HepG2 (cell line): ENCODE data around the gene HOXC10. TPM values are rescaled to one million over a fixed set of nuclear protein-coding genes. Genes with fewer than 3 reads are reported as not detected.

Experiments
- ATM ChIP-seq: fragments of 450-650 bp; IDR thresholded peaks from 2 replicates; pipeline ENCODE4 v1.7.1; 2017; ENCODE audit warnings: mild to moderate bottlenecking, borderline replicate concordance
- CENPT ChIP-seq: sonication (generic); formaldehyde crosslinking; IDR thresholded peaks from 2 replicates; pipeline ENCODE4 v1.8.0; 2022; ENCODE audit warnings: low read depth, mild to moderate bottlenecking, moderate library complexity, missing genetic modification reagents
- CSRNP2 ChIP-seq: sonication (generic); formaldehyde crosslinking; conservative IDR thresholded peaks from 2 replicates; pipeline ENCODE4 v1.8.0; 2022; ENCODE audit warnings: low read depth, missing genetic modification reagents
- EHMT2 ChIP-seq: fragments of 200-600 bp; sonication (generic); IDR thresholded peaks from 2 replicates; pipeline ENCODE4 v1.7.0; 2017; ENCODE audit warnings: antibody characterized with exemption, low read depth, low read length, borderline replicate concordance
- FOXO4 ChIP-seq: sonication (generic); formaldehyde crosslinking; conservative IDR thresholded peaks from 2 replicates; pipeline ENCODE4 v1.8.1; 2023; ENCODE audit warnings: missing genetic modification reagents
- HNF4A ChIP-seq: sonication (generic); formaldehyde crosslinking; IDR thresholded peaks from 2 replicates; pipeline ENCODE4 v1.4.0; 2020; ENCODE audit warnings: missing genetic modification reagents
- JARID2 ChIP-seq: sonication (generic); formaldehyde crosslinking; IDR thresholded peaks from 2 replicates; pipeline ENCODE4 v1.8.1; 2023; ENCODE audit warnings: missing genetic modification reagents, inconsistent platforms; ENCODE audit not compliant: insufficient replicate concordance
- LBX2 ChIP-seq: sonication (generic); formaldehyde crosslinking; IDR thresholded peaks from 2 replicates; pipeline ENCODE4 v1.5.0; 2020; ENCODE audit warnings: missing genetic modification reagents, mild to moderate bottlenecking, borderline replicate concordance
- SKI ChIP-seq: fragments of 450-650 bp; IDR thresholded peaks from one replicate; pipeline ENCODE4 v1.6.1; 2018; ENCODE audit warnings: mild to moderate bottlenecking; ENCODE audit not compliant: partially characterized antibody
- SKIL ChIP-seq: sonication (generic); formaldehyde crosslinking; IDR thresholded peaks from 2 replicates; pipeline ENCODE4 v1.8.0; 2022; ENCODE audit warnings: missing genetic modification reagents, mild to moderate bottlenecking, moderate library complexity, borderline replicate concordance
- SMAD1 ChIP-seq: sonication (generic); formaldehyde crosslinking; IDR thresholded peaks from 2 replicates; pipeline ENCODE4 v1.4.0; 2020; ENCODE audit warnings: missing genetic modification reagents, low read depth, mild to moderate bottlenecking, borderline replicate concordance
- THAP11 ChIP-seq: IDR thresholded peaks from 2 replicates; pipeline ENCODE4 v1.6.1; 2016; ENCODE audit warnings: missing biosample characterization, missing genetic modification reagents
- TOE1 ChIP-seq: sonication (generic); formaldehyde crosslinking; IDR thresholded peaks from 2 replicates; pipeline ENCODE4 v1.4.0; 2020; ENCODE audit warnings: mild to moderate bottlenecking, missing genetic modification reagents
- TSC22D2 ChIP-seq: sonication (generic); formaldehyde crosslinking; IDR thresholded peaks from 2 replicates; pipeline ENCODE4 v1.5.1; 2020; ENCODE audit warnings: missing genetic modification reagents, mild to moderate bottlenecking, borderline replicate concordance
- ZNF282 ChIP-seq: fragments of 450-650 bp; IDR thresholded peaks from 2 replicates; pipeline ENCODE4 v1.6.1; 2018; ENCODE audit not compliant: partially characterized antibody
- ZNF333 ChIP-seq: sonication (generic); formaldehyde crosslinking; IDR thresholded peaks from 2 replicates; pipeline ENCODE4 v1.4.0; 2020; ENCODE audit warnings: mild to moderate bottlenecking, missing genetic modification reagents, borderline replicate concordance
- ZNF552 ChIP-seq: sonication (generic); formaldehyde crosslinking; IDR thresholded peaks from 2 replicates; pipeline ENCODE4 v1.9.0; 2022; ENCODE audit warnings: missing genetic modification reagents, mild to moderate bottlenecking, borderline replicate concordance
- ZNF772 ChIP-seq: sonication (generic); formaldehyde crosslinking; IDR thresholded peaks from 2 replicates; pipeline ENCODE4 v1.5.0; 2020; ENCODE audit warnings: mild to moderate bottlenecking, missing genetic modification reagents
- ZXDC ChIP-seq: sonication (generic); formaldehyde crosslinking; IDR thresholded peaks from 2 replicates; pipeline ENCODE4 v1.5.0; 2020; ENCODE audit warnings: mild to moderate bottlenecking, missing genetic modification reagents
- polyA plus RNA-seq, 8 experiments: library from polyadenylated mRNA; depleted of rRNA in 3 of 8; stranded (reverse) in 7 of 8; unstranded in 1 of 8; fragments of >200 nt; fragmentation: Illumina TruSeq in 4 of 8; extraction: Trizol in 4 of 8; gene quantifications; 2 replicates each; pipeline versions ENCODE4 v1.2.1 to v1.2.3, GENCODE V29; 2011 to 2016; ENCODE audit warnings: low read depth in 4 of 8, missing spikeins in 1 of 8, mixed read lengths in 1 of 8; ENCODE audit not compliant: insufficient read depth in 1 of 8
- total RNA-seq, 5 experiments: library from RNA; depleted of rRNA; stranded (reverse); fragments of >200 nt; fragmentation: Illumina TruSeq; extraction: Trizol; gene quantifications; 2 replicates each; pipeline ENCODE4 v1.2.3, GENCODE V29; 2016; ENCODE audit warnings: low read depth in 1 of 5

HOXC10 gene
- total and polyA plus RNA-seq, 2 of the 13 experiments (the other 11 are each of a cell fraction or from before 2014, with no cell fraction given), result not detected

GRCh38 chr12:53994264-53995001 lies 9.5 kb downstream of the HOXC10 start (continued):
- no peak for TF ChIP-seq SKIL (CRISPR knock-in tag)
- 0 out of 2 replicates have a peak, but pooled peaks have one; percentile 9 for TF ChIP-seq THAP11 (CRISPR knock-in tag)
- peak; percentile 91 for TF ChIP-seq HNF4A (CRISPR knock-in tag)
- TF ChIP-seq ATM, result no peak
- no peak for TF ChIP-seq JARID2 (CRISPR knock-in tag)
- TF ChIP-seq TOE1 (CRISPR knock-in tag), result no peak
- TF ChIP-seq SMAD1 (CRISPR knock-in tag), result no peak
- TF ChIP-seq ZNF333, result no peak
- no peak for TF ChIP-seq CSRNP2 (CRISPR knock-in tag)
- no peak for TF ChIP-seq TSC22D2 (CRISPR knock-in tag)
- TF ChIP-seq ZNF772 (CRISPR knock-in tag), result 0 out of 2 replicates have a peak, but pooled peaks have one; percentile 53
- TF ChIP-seq SKI, result peak; percentile 78
- no peak; the same call in 1 of the 2 replicates for TF ChIP-seq ZNF552 (CRISPR knock-in tag)
- no peak for TF ChIP-seq LBX2 (CRISPR knock-in tag)
- TF ChIP-seq EHMT2, result no peak
- no peak for TF ChIP-seq ZNF282
- TF ChIP-seq CENPT, result no peak
- no peak for TF ChIP-seq FOXO4 (CRISPR knock-in tag)
- no peak for TF ChIP-seq ZXDC (CRISPR knock-in tag)
